ENCODE data around the gene PIN1.
"Not testable (repeated sequence)": the region's sequence is repeated elsewhere in the genome, so short reads cannot be mapped to it uniquely, and the experiment has no call there.

PIN1 gene

DNA sequence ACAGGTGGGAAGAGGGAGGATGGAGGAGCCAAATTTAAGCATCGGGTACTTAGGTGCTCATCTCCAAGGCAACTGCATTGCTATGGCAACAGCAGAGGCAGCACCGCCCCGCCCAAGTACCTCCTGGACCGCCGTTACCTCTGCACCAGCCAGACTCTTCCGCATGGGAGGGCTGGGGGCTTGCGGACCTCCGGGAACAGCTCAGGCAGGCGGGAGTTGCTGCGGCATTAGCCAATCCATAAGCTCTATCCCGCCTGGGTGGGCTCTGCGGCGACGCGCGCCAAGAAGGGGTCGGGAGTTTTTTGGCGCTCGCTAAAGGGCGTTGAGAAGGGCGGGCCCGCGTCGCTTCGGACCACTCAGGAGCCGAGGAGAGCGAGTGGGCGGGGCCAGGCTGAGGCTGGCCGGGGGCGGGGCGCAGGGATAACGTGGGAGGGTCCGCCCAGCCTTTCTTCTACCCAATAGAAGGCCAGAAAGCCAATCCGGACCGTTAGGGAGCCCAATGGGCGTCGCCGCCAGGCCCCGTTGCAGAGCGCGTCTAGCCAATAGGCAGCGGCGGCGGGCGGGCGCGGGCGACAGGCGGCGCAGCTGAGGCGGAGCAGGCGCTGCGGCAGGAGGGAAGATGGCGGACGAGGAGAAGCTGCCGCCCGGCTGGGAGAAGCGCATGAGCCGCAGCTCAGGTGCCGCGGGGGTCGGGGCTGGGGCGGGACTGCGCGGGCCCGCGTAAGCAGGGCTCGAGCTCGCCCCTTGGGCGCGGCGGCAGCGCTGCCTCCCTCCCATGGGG is at the start of gene PIN1:
Gene PIN1, plus strand, starts transcription at position 593 of the 781 bp plus-strand sequence. Its CDS starts 27 bp downstream, at position 620.
- peak; percentile 99 for DNase-seq

- DNase-seq: peak; percentile 90
Measured at GRCh38 chr19:9785367-9786331, 49.5 kb upstream of the PIN1 start.

DNA sequence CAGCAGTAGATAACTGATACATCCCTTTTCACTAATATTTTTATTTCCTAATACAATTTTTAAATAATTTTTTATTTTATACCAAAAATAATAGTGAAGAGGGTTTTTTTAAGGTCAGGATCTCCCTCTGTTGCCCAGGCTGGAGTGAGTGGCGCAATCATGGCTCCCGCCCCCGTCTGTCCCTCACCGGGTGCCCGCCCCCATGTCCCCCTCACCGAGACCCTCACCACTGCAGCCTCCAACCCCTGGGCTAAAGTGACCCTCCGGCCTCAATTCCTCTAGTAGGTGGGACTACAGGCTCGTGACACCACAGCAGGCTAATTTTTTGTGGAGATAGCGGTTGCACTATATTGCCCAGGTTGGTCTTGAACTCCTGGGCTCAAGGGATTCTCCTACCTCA is 48.8 kb upstream of the PIN1 start:
- DNase-seq: no peak

GRCh38 chr19:9786819-9787218 is 48.3 kb upstream of the PIN1 start:
- DNase-seq: no peak

- not testable (repeated sequence) for DNase-seq
Measured at GRCh38 chr19:9788604-9789003, 46.5 kb upstream of the PIN1 start.

DNA sequence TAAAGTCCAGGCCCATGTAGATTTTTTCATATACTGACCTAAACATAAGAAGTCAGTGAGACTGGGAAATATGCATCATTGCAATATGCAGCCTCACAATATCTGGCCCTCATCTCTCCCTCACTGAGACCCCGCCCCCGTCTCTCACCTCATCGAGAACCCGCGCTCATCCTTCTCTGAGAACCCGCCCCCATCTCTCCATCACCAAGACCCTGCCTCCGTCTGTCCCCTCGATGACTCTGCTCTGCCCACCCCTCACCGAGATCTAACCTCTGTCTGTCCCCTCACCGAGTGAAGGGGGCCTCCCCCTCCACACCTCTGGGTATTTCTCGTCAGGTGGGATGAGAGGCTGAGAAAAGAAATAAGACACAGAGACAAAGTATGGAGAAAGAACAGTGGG is 46.1 kb upstream of the PIN1 start:
- DNase-seq: no peak

DNA sequence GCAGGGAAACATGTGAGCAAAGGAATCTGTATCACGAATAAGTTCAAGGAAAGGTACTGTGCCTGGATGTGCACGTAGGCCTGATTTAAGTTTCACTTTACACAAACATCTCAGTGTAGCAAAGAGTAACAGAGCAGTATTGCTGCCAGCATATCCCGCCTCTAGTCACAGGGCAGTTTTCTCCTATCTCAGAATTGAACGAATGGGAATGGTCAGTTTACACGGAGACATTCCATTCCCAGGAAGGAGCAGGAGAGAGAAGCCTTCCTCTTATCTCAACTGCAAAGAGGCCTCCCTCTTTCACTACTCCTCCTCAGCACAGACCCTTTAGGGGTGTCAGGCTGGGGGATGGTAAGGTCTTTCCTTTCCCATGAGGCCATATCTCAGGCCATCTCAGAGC is 45.5 kb upstream of the PIN1 start:
- not testable (repeated sequence) for DNase-seq

GRCh38 chr19:9791073-9791367 is 44.1 kb upstream of the PIN1 start:
- not testable (repeated sequence) for DNase-seq

DNA sequence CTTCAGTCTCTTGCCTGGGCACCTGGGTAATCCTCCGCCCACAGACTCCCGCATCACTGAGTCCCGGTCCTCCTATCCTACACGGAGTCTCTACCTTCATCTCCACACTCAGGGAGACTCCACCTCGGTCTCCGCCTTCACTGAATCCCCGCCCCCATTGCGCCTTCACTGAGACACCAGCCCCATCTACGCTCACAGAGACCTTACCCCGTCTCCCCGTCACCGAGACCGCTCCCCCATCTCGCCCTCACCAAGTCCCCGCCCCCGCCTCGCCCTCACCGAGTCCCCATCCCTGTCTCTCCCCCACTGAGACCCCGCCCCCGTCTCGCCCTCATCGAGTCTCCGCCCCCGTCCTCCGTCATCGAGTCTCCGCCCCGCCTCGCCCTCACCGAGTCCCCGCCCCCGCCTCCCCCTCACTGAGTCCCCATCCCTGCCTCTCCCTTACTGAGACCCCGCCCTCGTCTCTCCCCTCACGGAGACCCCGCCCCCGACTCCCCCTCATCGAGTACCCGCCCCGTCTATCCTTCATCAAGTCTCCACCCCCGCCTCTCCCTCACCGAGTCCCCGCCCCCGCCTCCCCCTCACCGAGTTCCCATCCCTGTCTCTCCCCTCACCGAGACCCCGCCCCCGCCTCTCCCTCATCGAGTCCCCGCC is 43.4 kb upstream of the PIN1 start:
- peak; percentile 85 for DNase-seq

DNA sequence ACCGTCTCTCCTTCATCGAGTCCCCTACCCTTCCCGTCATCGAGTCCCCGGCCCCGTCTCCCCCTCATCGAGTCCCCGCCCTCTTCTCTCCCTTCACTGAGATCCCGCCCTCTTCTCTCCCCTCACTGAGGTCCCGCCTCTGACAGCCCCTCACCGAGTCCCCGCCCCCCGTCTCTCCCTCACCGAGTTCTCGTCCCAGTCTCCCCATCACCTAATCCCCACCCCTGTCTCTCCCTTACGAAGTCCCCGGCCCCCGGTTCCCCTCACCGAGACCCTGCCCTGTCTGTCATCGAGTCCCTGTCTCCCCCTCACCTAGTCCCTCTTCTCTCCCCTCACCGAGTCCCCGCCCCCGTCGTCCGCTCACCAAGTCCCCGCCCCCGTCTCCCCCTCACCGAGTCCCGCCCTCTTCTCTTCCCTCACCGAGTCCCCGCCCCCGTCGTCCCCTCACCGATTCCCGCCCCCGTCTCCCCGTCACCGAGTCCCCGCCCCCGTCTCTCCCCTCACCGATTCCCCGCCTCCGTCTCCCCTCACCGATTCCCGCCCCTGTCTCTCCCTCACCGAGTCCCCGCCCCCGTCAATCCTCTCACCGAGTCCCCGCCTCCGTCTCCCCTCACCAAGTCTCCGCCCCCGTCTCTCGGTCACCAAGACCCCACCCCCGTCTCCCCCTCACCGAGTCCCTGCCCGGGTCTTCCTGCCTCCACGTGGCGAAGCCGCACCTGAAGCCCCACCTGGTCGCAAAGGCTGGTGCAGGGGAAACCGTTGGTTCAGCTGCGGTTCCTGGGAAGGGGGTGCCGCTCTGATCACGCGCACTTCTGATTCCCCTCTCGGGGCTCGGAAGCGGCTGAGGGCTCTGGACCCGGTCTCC is 42.7 kb upstream of the PIN1 start:
- peak; percentile 87 for DNase-seq

- peak; percentile 56 for DNase-seq
Measured at GRCh38 chr19:9793071-9793591, 42.0 kb upstream of the PIN1 start.

- peak; percentile 79 for DNase-seq
Measured at GRCh38 chr19:9796113-9796773, 38.9 kb upstream of the PIN1 start.

DNA sequence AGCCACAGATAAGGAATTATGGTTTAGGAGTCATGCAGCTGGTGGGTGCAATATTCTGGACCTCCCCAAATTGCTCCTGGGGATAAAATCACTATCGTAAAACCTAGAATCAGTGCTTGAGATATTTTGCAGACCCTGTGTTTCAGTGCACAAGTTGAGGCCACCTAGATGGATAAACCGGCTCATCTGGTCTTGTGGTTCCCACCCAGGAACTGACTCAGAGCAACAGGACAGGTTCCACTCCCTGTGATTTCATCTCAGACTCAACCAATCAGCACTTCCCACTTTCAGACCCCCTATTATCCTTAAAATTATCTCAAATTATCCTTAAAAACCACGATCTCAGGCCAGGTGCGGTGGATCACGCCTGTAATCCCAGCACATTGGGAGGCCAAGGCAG is 37.2 kb upstream of the PIN1 start:
- DNase-seq: no peak

DNA sequence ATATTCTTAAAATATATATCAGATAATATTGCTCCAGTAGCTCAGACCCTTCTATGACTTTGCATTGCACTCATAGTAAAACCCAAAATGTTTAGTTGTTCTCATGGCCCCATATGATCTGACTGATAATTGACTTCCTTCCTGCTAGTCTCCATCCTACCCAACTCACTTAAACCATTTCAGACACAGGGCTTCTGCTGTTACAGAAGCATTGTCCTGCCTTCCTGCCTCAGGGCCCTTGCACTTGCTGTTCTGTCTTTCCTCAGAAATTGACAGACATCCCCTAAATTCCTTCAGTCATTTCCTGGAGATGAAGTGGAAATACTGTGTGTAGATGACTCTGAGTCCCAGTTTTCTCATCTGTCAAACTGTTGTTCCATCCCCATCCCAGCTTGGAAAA is 36.0 kb upstream of the PIN1 start:
- no peak for DNase-seq

DNA sequence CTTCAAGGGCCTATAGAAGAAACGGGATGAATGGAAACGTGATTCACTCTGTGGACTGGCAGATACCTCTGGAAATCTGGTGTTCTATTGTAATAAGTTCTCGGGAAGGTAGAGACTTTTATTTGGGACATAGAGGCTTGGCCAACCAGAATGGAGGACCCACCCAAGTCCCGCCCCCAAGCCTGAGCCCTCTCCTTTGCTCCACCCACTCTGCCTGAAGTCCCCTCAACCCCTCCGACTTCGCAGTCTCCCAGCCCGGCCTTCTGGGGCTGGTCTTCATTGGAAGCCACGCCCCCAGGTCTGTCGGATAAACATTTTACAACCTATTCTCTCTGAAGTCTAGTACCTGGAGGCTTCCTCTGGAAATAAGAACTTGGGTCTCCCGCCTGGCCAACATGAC is 33.1 kb upstream of the PIN1 start:
- DNase-seq: no peak

DNA sequence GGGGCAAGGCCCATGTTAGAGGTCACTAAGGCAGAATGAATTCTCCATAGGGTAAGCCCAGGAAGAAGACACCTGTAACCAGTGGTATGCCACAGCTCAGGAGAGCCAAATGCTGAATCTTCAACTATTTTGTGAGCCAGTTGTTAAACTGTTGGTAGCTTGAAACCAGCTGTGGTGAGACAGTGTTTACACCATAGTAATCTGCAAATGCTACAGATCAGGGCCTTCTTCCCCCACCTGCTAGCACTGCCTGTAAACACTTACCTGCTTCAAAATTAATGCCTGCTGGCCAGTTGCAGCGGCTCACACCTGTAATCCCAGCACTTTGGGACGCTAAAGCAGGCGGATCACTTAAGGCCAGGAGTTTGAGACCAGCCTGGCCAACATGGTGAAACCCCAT is 28.3 kb upstream of the PIN1 start:
- no peak for DNase-seq

- no peak for DNase-seq
Measured at GRCh38 chr19:9808855-9809824, 26.0 kb upstream of the PIN1 start.

DNA sequence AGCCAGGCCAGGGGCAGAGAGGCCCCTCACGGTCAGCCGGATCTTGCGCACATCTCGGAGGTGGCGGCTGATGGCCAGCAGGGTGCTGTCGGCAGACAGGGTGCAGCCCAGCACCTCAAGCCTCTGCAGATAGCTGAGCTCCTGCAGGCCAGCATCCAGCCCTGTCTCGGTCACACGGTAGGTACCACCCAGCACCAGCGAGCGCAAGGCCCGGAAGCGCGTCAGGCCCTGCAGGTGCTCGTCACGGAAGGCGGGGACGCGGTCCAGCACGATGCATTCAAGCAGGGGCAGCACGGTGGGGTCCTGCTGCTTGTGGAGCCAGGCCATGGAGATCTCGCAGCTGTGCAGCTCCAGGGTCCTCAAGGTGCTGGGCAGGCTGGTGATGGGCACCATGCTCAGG is 24.0 kb upstream of the PIN1 start:
- DNase-seq: no peak

DNA sequence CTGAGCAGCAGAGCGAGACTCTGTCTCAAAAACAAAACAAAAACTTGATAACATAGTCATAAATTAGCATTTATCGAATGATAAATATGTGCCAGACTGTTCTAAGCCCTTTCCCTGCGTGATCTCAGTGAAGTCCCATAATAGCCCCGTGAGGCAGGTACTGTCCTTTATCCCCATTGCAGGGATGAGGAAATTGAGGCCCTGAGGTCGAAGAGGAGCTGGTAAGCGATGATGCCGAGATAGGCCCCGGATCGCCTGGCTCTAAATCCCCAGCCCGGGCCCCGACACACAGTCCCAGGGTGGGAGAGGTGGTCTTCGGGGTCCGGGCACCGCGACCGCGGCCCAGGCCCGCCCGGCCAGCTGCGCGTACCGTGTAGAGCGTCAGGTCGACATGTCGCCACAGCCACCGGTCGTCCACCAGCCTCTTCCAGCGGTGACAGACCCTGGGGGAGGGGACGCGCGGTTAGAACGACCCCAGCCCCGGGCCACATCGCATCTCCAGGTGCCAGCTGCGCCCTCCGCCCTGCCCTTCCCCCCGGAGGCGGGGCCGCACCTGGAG is 16.9 kb upstream of the PIN1 start:
- DNase-seq: no peak
